GM12872 (cell line): Measurements from ENCODE around the gene MS4A14.

ENCODE experiments used
- TF ChIP-seq, protein P1 (sequence below): IDR thresholded peaks from 3 replicates; pipeline ENCODE4 v1.5.1; 2011; ENCODE audit warnings: low read depth, mild to moderate bottlenecking, low read length, moderate library complexity; ENCODE audit not compliant: insufficient read depth

Gene MS4A14

DNA sequence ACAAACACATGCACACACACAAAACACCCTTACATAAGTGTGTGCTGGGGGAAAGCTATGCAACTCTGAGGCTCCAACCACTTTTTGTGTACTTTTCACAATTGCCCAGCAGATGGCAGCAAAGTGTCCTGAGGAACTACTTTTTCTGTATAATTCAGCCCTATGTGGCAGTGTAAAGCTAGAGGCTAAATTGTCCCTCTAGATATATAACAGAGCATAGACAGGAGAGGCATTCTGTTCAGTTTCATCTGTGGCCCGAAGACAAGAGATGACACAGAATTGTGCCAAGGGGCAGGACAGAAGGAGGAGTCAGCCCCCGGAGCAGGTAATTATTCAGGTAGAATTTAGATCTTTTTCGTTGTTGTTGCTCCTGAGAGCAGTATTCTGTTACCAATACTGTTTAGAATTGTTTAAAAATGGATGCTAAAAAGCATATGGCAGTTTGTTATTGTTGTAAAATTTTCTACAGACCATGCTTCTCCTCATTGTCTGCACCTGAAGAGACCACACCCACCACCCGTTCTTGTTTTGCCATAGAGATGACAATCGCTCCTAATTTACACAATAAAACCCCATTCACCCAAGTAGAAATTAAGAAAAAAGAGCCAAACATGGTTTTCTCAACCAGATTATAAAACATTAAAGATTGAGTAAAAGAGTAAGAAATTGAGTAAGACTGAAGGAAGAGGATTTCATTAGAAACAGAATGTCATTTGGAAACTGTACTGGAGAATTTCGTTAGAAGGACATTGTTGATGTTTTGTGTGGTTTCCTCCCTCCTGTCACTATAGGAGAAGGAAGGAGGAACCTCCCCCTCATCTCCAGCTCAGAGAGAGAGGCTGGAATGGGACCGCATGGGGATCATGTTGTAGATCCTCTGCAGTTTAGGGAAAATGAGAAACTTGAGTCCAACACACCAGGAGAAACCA is 32.5 kb upstream of the MS4A14 start:
- TF ChIP-seq, protein P1, sequence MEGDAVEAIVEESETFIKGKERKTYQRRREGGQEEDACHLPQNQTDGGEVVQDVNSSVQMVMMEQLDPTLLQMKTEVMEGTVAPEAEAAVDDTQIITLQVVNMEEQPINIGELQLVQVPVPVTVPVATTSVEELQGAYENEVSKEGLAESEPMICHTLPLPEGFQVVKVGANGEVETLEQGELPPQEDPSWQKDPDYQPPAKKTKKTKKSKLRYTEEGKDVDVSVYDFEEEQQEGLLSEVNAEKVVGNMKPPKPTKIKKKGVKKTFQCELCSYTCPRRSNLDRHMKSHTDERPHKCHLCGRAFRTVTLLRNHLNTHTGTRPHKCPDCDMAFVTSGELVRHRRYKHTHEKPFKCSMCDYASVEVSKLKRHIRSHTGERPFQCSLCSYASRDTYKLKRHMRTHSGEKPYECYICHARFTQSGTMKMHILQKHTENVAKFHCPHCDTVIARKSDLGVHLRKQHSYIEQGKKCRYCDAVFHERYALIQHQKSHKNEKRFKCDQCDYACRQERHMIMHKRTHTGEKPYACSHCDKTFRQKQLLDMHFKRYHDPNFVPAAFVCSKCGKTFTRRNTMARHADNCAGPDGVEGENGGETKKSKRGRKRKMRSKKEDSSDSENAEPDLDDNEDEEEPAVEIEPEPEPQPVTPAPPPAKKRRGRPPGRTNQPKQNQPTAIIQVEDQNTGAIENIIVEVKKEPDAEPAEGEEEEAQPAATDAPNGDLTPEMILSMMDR = peak; percentile 69

DNA sequence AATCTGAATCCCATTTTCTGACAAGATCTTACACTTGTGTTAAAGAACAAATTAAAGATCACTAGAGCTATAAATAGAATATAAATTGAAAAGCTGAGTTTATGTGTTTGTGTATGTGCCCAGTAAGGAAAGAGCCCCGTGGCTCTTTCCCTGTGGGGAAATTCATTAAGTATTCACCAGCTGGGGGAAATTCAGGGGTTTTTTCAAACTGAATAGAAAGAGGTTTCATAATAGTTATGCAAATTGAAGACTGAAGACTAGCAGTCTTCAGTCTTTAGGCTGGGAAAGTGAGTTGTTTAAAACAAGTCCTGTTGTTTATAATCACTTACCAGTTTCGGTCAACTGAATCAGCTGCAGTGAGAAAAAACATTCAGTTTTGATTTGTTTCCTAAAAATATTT is 29.2 kb upstream of the MS4A14 start:
- TF ChIP-seq, protein P1 = no peak

DNA sequence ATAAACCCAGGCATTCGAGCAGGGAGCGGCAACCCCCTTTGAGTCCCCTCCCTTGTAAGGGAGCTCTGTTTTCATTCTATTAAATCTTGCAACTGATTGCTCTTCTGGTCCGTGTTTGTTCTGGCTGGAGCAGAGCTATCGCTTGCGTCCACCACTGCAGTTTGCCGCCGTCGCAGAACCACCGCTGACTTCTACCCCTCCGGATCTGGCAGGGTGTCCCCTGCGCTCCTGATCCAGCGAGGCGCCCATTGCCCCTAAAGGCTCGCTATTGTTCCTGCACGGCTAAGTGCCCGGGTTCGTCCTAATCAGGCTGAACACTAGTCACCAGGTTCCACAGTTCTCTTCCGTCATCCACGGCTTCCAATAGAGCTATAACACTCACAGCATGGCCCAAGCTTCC is 28.4 kb upstream of the MS4A14 start:
- TF ChIP-seq, protein P1 = no peak

DNA sequence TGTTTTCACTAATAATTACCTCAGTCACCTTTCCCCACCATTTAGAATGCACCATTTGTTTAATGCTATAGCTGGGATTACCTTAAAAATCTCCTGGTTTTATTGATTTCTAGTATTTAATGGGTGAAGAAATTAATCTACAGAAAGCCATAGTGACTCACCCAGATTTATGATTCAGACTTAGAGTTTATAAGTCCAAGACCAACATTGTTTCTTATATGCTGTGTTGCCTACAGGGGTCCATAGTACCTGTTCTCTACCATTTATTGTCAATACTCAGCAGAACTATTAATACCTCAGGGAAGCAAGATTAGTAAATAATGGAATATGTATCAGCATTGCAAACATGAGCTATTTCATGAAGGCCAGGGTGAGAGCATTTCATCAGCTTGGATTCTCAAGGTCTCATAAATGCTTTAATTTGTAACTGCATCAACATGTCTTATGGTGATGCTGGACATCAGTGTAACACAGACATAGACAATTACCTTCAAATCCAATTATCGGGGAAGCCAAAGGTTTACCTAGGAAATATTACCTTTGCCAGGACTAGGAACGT is 25.9 kb upstream of the MS4A14 start:
- TF ChIP-seq, protein P1 = no peak

DNA sequence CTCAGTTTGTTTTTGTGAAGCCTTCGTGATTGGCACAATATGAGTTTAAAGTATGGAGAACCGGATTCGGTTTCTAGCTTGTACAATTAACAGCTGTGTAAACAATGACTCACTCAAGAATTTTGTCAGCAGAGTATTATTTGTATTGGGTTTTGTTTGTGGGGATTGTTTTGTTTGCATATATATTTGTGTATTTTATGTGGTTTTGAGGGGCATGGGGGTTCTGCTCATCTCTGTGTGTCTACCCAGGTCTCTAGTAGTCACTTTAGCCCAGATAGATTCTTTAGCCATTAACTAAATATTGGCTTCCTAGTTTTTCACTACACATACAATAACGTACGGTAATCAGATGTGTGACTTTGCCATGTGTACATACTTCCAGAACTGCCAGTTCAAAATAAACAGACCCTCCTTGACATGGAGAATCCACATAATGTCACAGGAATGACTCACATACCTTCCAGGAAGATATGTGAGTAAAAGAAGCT is 25.4 kb upstream of the MS4A14 start:
- TF ChIP-seq, protein P1 = no peak

DNA sequence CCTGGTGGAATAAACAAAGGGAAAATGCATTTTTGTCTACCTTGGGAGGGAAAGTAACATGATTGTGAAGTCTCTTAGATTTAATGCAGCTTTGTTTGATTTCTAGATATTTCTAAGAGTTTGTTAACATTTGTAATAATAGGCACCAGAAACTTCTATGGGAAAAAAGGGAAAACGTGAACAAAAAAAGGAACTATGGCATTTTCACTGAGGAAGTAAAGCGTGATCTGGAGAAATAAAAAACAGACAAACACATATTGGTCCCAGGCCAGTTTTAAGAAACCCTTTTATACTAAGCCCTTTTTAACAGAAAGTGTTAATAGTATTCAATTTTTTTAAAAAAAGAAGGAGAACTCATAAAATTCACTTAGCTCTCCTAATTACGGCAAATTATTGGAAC is 24.9 kb upstream of the MS4A14 start:
- TF ChIP-seq, protein P1 = no peak

DNA sequence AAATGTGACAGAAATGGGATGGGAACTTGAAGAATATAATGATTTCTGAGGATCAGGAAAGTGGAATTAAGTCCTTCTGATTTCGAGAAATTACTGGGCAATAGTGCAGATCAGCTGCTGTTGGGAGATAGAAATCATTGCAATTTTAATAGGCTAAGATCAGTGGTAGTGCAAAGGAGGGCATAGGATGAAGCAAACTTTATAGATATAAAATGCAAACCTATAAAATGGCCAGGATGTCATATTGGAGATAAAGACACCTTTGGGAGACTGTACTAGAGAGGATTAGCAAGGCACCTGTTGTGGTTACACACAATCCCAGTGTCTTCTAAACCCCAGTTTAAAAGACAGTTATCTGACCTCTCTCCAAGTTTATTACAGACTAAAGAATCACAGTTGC is 24.4 kb upstream of the MS4A14 start:
- TF ChIP-seq, protein P1 = no peak
